ENCODE data around the gene GCN1.

The GCN1 gene

GRCh38 chr12:120099738-120100137 lies 94.8 kb downstream of the GCN1 start:
- no peak for DNase-seq (ENCODE audit: low spot score)
- Histone ChIP-seq H3K4me3 (no peak overlapping the region), H3K27ac (no peak overlapping the region)
- no peak for TF ChIP-seq CTCF (IDR thresholded peaks at IDR 0.05)

GRCh38 chr12:120098756-120099470 lies 95.6 kb downstream of the GCN1 start:
- Histone ChIP-seq H3K4me3 (no peak overlapping the region), H3K27ac (no peak overlapping the region)
- TF ChIP-seq CTCF (IDR thresholded peaks at IDR 0.05) = no peak
- DNase-seq (ENCODE audit: low spot score) = no peak

- Histone ChIP-seq H3K27ac (no peak overlapping the region), H3K4me3 (no peak overlapping the region)
- DNase-seq (ENCODE audit: low spot score) = no peak
- TF ChIP-seq CTCF (IDR thresholded peaks at IDR 0.05) = no peak
Observed at GRCh38 chr12:120096671-120097202, 97.8 kb downstream of the GCN1 start.

GRCh38 chr12:120095736-120096135 lies 98.8 kb downstream of the GCN1 start:
- no peak overlapping the region for H3K4me3 ChIP-seq
- no peak for DNase-seq (ENCODE audit: low spot score)
- no peak overlapping the region for H3K27ac ChIP-seq
- no peak for TF ChIP-seq CTCF (IDR thresholded peaks at IDR 0.05)

- Histone ChIP-seq H3K27ac (no peak overlapping the region), H3K4me3 (no peak overlapping the region)
- no peak for DNase-seq (ENCODE audit: low spot score)
- TF ChIP-seq CTCF (IDR thresholded peaks at IDR 0.05) = no peak
Observed at GRCh38 chr12:120095331-120095730, 99.2 kb downstream of the GCN1 start.

GRCh38 chr12:120094485-120094884 lies 100.0 kb downstream of the GCN1 start:
- H3K27ac ChIP-seq = no peak overlapping the region
- no peak for DNase-seq (ENCODE audit: low spot score)
- TF ChIP-seq CTCF (IDR thresholded peaks at IDR 0.05) = no peak
- no peak overlapping the region for H3K4me3 ChIP-seq
